ENCODE results near the gene LLCFC1.

LLCFC1 gene

GRCh38 chr7:142918901-142919300 is 20.4 kb upstream of the LLCFC1 start:
- Histone ChIP-seq H3K36me3 (ENCODE audit: control insufficient read depth, insufficient read depth, low read length) (no peaks in the 10 kb centered on the region), H3K27me3 (replicated peaks; ENCODE audit: control insufficient read depth, insufficient read depth, low read length) (peaks cover 1% of the 10 kb centered on the region; the same call in 1 of the 2 replicates), H3K4me3 (replicated peaks; ENCODE audit: low read depth, low read length) (no peak overlapping the region)
- no peak for DNase-seq (ENCODE audit: extremely low read depth, insufficient read length)
- no peak for TF ChIP-seq CTCF (IDR thresholded peaks at IDR 0.05; ENCODE audit: insufficient read depth, low read length, poor library complexity, severe bottlenecking)

GRCh38 chr7:142919656-142920055 is 19.6 kb upstream of the LLCFC1 start:
- H3K4me3 ChIP-seq (replicated peaks; ENCODE audit: low read depth, low read length): no peak overlapping the region
- no peak for DNase-seq (ENCODE audit: extremely low read depth, insufficient read length)
- no peak for TF ChIP-seq CTCF (IDR thresholded peaks at IDR 0.05; ENCODE audit: insufficient read depth, low read length, poor library complexity, severe bottlenecking)
- no peaks in the 10 kb centered on the region for H3K36me3 ChIP-seq (ENCODE audit: control insufficient read depth, insufficient read depth, low read length)
- H3K27me3 ChIP-seq (replicated peaks; ENCODE audit: control insufficient read depth, insufficient read depth, low read length): peaks cover 1% of the 10 kb centered on the region; the same call in 1 of the 2 replicates

GRCh38 chr7:142923391-142923790 is 15.9 kb upstream of the LLCFC1 start:
- TF ChIP-seq CTCF (IDR thresholded peaks at IDR 0.05; ENCODE audit: insufficient read depth, low read length, poor library complexity, severe bottlenecking): no peak
- DNase-seq (ENCODE audit: extremely low read depth, insufficient read length): no peak
- no peak overlapping the region for H3K4me3 ChIP-seq (replicated peaks; ENCODE audit: low read depth, low read length)
- H3K27me3 ChIP-seq (replicated peaks; ENCODE audit: control insufficient read depth, insufficient read depth, low read length): peaks cover 3% of the 10 kb centered on the region; the same call in 1 of the 2 replicates
- H3K36me3 ChIP-seq (ENCODE audit: control insufficient read depth, insufficient read depth, low read length): no peaks in the 10 kb centered on the region

- TF ChIP-seq CTCF (IDR thresholded peaks at IDR 0.05; ENCODE audit: insufficient read depth, low read length, poor library complexity, severe bottlenecking): peak; percentile 26
- Histone ChIP-seq H3K4me3 (replicated peaks; ENCODE audit: low read depth, low read length) (no peak overlapping the region), H3K27me3 (replicated peaks; ENCODE audit: control insufficient read depth, insufficient read depth, low read length) (0 out of 2 replicates have a peak, but pooled peaks cover 2% of the 10 kb centered on the region), H3K36me3 (ENCODE audit: control insufficient read depth, insufficient read depth, low read length) (no peaks in the 10 kb centered on the region)
- DNase-seq (ENCODE audit: extremely low read depth, insufficient read length): no peak
Observed at GRCh38 chr7:142925413-142925812, 13.9 kb upstream of the LLCFC1 start.

- 0 out of 2 replicates have a peak, but pooled peaks cover 2% of the 10 kb centered on the region for H3K27me3 ChIP-seq (replicated peaks; ENCODE audit: control insufficient read depth, insufficient read depth, low read length)
- no peak for DNase-seq (ENCODE audit: extremely low read depth, insufficient read length)
- H3K36me3 ChIP-seq (ENCODE audit: control insufficient read depth, insufficient read depth, low read length): no peaks in the 10 kb centered on the region
- no peak overlapping the region for H3K4me3 ChIP-seq (replicated peaks; ENCODE audit: low read depth, low read length)
- TF ChIP-seq CTCF (IDR thresholded peaks at IDR 0.05; ENCODE audit: insufficient read depth, low read length, poor library complexity, severe bottlenecking): no peak
Observed at GRCh38 chr7:142927085-142927745, 12.1 kb upstream of the LLCFC1 start.
